ENCODE data around the gene P2RY2. TPM values are rescaled to one million over a fixed set of nuclear protein-coding genes. Genes with fewer than 3 reads are reported as not detected.

The P2RY2 gene
- total RNA-seq, 1 donor from 2014 or later = 0.96 TPM

- Mint-ChIP-seq H3K36me3 (ENCODE audit: insufficient read depth) (no peaks in the 10 kb centered on the region), H3K27ac (no peak overlapping the region), H3K9me3 (ENCODE audit: low read depth) (no peaks in the 10 kb centered on the region), H3K27me3 (peaks cover 68% of the 10 kb centered on the region), H3K4me1 (ENCODE audit: low read depth) (peaks cover 17% of the 10 kb centered on the region), H3K4me3 (ENCODE audit: low read depth) (no peak overlapping the region)
- no peak for DNase-seq (ENCODE audit: low spot score, unreplicated experiment)
- TF ChIP-seq, protein P1, sequence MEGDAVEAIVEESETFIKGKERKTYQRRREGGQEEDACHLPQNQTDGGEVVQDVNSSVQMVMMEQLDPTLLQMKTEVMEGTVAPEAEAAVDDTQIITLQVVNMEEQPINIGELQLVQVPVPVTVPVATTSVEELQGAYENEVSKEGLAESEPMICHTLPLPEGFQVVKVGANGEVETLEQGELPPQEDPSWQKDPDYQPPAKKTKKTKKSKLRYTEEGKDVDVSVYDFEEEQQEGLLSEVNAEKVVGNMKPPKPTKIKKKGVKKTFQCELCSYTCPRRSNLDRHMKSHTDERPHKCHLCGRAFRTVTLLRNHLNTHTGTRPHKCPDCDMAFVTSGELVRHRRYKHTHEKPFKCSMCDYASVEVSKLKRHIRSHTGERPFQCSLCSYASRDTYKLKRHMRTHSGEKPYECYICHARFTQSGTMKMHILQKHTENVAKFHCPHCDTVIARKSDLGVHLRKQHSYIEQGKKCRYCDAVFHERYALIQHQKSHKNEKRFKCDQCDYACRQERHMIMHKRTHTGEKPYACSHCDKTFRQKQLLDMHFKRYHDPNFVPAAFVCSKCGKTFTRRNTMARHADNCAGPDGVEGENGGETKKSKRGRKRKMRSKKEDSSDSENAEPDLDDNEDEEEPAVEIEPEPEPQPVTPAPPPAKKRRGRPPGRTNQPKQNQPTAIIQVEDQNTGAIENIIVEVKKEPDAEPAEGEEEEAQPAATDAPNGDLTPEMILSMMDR (IDR thresholded peaks at IDR 0.05; ENCODE audit: unreplicated experiment) = no peak
These were observed 49.2 kb downstream of the P2RY2 start for GRCh38 chr11:73267122-73267846.

DNA sequence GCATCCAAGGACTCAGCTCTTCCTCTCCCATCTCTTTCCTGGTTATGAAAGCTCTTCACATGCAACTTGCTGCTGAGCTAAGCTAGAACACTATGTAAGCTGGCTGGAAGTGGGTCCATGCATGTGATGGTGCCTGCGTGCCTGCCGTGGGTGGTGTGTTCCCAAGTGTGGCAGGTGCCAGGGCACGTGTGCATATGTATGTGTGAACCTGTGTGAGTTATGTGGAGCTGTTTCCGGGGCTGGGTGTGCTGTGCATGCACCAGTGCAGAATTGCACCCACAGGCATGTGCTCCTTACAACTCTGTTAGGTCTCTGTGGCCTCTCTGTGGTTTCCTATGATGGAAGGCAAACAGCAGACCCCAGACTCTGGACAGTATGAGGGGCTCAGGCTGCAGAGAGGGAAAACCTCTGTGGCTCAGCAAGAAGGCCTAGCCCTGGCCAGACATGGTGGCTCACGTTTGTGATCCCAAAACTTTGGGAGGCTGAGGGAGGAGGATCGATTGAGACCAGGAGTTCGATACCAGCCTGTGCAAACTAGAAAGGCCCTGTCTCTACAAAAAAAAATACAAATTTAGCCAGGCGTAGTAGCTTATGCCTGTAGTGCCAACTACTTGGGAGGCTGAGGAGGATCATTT is 49.9 kb downstream of the P2RY2 start:
- no peak for DNase-seq (ENCODE audit: low spot score, unreplicated experiment)
- no peak overlapping the region for H3K4me3 Mint-ChIP-seq (ENCODE audit: low read depth)
- H3K4me1 Mint-ChIP-seq (ENCODE audit: low read depth) = peaks cover 17% of the 10 kb centered on the region
- TF ChIP-seq, protein P1 (IDR thresholded peaks at IDR 0.05; ENCODE audit: unreplicated experiment) = no peak
- no peaks in the 10 kb centered on the region for H3K36me3 Mint-ChIP-seq (ENCODE audit: insufficient read depth)
- H3K27ac Mint-ChIP-seq = no peak overlapping the region
- H3K9me3 Mint-ChIP-seq (ENCODE audit: low read depth) = no peaks in the 10 kb centered on the region
- peaks cover 65% of the 10 kb centered on the region for H3K27me3 Mint-ChIP-seq

GRCh38 chr11:73268671-73269271 is 50.7 kb downstream of the P2RY2 start:
- Mint-ChIP-seq H3K9me3 (ENCODE audit: low read depth) (no peaks in the 10 kb centered on the region), H3K27me3 (peaks cover 60% of the 10 kb centered on the region), H3K4me3 (ENCODE audit: low read depth) (no peak overlapping the region), H3K4me1 (ENCODE audit: low read depth) (peaks cover 17% of the 10 kb centered on the region), H3K36me3 (ENCODE audit: insufficient read depth) (no peaks in the 10 kb centered on the region), H3K27ac (no peak overlapping the region)
- TF ChIP-seq, protein P1 (IDR thresholded peaks at IDR 0.05; ENCODE audit: unreplicated experiment) = no peak
- no peak for DNase-seq (ENCODE audit: low spot score, unreplicated experiment)

DNA sequence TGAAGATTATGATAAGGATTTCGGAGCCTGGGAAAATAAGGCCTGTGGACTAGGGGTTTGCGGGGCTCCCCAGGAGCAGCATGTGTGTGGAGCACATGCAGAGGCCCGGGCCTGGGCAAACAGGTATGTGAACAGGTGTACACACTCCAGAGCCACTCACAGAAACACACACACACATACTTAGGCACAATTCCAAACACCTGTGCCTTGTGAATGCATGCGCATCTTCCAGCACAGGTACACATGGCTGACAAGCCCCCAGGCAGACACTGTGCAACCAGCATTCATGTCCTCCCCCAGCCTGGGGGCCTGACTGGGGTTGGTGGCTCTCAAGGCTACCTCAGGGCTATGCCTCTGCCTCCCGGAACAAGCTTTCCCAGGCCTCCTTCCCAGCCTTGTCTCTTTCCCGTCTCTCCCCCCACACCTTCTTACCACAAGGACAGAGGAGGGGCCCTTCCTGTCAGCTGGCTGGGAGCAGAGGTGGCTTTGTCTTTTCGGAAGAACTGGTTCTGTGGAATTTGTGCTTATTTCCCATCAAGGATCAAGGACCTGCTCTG is 51.5 kb downstream of the P2RY2 start:
- H3K4me1 Mint-ChIP-seq (ENCODE audit: low read depth) = peaks cover 17% of the 10 kb centered on the region
- no peak overlapping the region for H3K27ac Mint-ChIP-seq
- H3K4me3 Mint-ChIP-seq (ENCODE audit: low read depth) = no peak overlapping the region

More for the DNA sequence above, 51.5 kb downstream of the P2RY2 start:
- DNase-seq (ENCODE audit: low spot score, unreplicated experiment) = no peak
- TF ChIP-seq, protein P1 (IDR thresholded peaks at IDR 0.05; ENCODE audit: unreplicated experiment) = no peak
- Mint-ChIP-seq H3K9me3 (ENCODE audit: low read depth) (no peaks in the 10 kb centered on the region), H3K27me3 (peaks cover 58% of the 10 kb centered on the region), H3K36me3 (ENCODE audit: insufficient read depth) (no peaks in the 10 kb centered on the region)

Measured in progenitor cell of endocrine pancreas (in vitro differentiated cells).